NCI-H2171 (cell line): ENCODE data around the gene FOXS1.

Experiments
- DNase-seq: peaks from one replicate; lab custom pipeline; 2025; lab: John Stamatoyannopoulos, UW

FOXS1 gene

GRCh38 chr20:31861135-31861384 is 15.7 kb upstream of the FOXS1 start:
- no peak for DNase-seq

- DNase-seq: no peak
Measured at GRCh38 chr20:31860390-31861134, 15.2 kb upstream of the FOXS1 start.

DNA sequence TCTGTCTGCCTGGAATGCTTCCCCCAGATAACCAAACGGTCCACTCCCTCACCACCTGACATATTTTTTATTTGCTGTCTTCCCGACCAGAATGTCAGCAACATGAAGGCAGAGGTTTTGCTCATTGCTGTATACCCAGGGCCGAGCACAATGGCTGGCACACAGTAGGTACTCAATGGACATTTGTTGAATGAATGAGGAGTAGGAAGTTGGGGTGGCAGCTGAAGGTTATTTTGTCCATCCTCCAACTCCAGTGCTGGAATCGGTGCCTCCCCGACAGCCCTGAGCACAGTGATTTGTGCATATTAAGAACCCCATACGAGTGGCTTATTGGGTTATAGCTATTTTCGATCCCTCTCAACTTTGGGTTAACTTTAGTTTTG is 14.6 kb upstream of the FOXS1 start:
- no peak for DNase-seq

GRCh38 chr20:31859266-31859997 is 14.0 kb upstream of the FOXS1 start:
- DNase-seq: no peak

DNA sequence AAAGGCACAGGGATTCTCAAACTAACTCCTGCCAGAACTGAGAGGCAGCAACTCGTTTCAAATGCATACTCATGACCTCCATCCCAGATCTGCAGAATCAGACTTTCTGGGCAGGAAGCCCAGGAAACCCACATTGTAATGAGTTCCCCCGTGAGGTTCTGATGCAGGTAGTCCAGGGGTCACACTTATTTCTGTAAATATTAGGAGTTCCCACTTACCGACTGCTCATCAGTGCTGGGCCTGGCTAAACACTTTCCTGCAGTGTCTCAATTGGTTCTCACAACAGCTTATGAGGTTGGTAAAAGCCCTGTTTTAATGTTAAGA is 13.3 kb upstream of the FOXS1 start:
- DNase-seq: no peak

DNA sequence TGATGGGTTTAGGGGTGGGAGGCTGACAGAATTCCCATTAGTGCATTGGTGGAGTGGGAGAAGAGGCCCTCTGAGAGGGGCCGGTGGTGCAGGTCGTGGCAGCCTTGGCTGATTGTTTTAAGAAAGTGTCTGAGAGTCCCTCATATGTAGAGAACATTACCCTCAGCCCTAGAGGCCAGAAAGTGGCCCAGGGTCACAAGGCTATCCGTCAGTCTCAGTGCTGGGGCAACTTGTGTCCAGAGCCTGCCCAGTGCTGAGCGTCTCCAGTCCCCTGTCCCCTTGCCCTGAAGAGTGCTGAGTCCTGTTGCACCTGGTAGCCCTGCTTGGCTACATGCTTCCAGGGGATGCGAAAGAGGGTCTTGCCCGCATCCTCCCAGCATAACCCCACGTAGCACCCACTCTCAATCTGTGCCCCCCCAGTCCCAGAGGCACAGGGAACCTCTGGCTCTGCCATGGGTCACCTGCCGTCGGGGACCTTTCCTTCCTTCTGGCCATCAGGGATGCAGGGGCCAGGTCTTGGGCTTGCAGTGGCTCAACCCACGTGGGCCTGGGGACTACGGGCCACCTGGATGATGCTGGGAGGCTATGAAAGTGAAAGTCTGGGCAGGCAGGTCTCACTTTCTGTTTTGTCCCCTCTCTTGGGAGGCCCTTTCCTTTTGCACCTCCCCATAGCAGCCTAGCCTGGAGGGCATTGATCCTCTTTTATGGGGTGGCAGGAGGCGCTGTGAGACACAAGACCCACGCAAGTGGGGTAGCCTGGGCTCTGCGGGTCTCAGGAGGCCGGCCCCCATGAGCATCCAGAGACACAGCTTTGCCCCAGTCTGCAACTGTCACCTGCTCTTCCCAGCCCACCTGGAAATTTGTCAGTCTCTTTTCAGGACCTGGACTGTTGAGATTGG is 12.7 kb upstream of the FOXS1 start:
- DNase-seq: no peak

- no peak for DNase-seq
Measured at GRCh38 chr20:31856516-31856915, 11.1 kb upstream of the FOXS1 start.

DNA sequence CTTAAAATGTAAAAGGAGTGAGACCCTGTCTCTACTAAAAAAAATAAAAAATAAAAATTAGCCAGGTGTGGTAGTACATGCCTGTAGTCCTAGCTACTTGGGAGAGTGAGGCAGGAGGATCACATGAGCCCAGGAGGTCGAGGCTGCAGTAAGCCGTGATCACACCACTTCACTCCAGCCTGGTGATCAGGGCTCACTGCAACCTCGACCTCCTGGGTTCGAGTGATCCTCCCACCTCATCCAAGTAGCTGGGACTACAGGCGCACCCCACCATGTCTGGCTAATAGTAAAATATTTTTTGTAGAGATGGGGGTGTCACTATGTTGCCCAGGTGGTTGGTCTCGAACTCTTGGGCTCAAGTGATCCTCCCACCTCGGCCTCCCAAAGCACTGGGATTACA is 8.1 kb upstream of the FOXS1 start:
- no peak for DNase-seq

GRCh38 chr20:31851240-31851955 is 6.0 kb upstream of the FOXS1 start:
- no peak for DNase-seq

- peak; percentile 48 for DNase-seq
Measured at GRCh38 chr20:31849306-31849930, 4.0 kb upstream of the FOXS1 start.

GRCh38 chr20:31848088-31848999 is 2.9 kb upstream of the FOXS1 start:
- DNase-seq: no peak

DNA sequence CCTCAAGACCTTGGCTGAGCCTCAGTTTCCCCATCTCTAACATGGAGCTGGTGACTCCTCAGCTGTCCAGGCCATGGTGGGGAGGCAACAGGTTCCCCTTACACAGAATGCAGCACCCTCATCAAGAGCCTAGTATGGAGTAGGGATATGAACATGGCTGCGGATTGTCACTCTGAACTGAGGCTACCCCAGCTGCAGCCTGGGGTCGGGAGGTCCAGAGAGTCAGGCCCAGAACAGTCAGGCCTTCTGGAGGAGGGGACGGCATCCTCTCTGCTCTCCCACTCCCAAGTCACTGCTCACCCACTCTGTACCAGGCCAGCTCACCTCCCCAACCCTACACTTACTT is 1.4 kb upstream of the FOXS1 start:
- no peak for DNase-seq

- DNase-seq: no peak
Measured at GRCh38 chr20:31844737-31845299, 586 bp downstream of the FOXS1 start.

- no peak for DNase-seq
Measured at GRCh38 chr20:31843881-31844280, 1.5 kb downstream of the FOXS1 start.

DNA sequence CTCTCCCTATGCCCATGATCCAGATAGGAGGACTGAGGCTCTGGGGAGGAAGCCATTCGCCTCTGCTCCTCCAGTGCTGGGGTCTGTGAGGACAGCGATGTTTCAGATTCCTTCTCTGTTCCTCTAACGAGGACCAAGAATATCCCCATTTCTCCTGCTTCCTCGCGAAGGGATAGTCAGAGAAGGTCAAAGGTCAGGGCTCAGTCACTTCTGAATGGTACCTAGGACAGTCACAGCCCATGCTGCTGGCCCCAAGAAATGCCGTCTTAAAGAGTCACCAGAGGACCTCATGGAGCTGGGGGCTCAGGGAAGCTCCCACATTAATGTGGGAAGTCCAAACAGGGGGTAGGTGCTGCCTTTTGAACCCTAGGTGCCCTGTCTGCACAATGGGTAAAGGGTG is 2.1 kb downstream of the FOXS1 start:
- DNase-seq: no peak

DNA sequence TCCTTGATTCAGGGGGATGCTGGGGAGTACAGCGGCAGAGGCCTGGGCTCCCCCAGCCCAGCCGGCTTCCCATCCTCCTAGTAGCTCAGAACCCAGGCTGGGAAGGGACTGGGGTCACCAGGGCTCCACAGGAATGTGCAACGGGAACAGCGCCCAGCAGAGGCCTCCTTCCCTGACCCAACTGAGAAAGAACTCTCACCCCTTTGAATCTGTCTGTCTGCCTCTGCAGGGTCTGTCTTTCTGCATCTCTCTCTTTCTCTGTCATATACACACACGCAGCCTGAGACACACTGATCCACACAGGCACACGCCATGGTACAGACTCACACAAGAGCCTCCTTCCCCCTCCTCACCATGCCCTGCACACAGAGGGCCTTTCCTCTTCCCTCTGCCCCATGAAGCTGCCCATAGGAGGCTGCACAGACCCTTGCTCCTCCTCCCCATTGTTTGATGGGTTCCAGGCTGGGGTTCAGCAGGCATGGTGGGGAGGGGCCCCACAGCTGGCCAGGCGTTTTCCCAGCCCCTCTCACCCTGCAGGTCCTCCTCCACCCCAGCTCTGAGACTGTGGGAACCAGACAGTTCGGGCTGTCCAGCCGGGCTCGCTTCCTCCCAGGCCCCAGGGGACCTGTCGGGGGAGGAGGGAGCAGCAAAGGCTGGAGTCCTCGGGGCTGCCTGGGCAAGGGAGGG is 2.8 kb downstream of the FOXS1 start:
- DNase-seq: no peak

DNA sequence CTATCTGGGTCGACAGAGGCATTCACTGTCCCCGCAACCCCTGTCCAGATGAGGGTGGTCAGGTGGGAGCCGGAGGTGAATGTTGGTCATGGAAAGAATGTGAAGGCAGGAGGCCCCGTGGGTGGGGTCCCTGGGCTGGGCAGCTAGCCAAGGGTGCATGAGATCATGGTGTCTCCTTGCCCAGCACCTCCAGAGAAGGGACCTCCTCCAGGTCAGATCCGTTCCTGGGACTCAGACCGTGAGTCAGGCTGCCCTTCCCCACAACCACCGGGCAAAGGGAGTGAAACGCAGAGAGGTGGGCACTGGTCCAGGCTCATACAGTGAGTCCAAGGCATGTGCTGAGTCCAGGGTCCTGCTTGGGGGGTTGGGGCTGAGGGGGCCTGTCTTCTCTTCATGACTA is 3.5 kb downstream of the FOXS1 start:
- no peak for DNase-seq

DNA sequence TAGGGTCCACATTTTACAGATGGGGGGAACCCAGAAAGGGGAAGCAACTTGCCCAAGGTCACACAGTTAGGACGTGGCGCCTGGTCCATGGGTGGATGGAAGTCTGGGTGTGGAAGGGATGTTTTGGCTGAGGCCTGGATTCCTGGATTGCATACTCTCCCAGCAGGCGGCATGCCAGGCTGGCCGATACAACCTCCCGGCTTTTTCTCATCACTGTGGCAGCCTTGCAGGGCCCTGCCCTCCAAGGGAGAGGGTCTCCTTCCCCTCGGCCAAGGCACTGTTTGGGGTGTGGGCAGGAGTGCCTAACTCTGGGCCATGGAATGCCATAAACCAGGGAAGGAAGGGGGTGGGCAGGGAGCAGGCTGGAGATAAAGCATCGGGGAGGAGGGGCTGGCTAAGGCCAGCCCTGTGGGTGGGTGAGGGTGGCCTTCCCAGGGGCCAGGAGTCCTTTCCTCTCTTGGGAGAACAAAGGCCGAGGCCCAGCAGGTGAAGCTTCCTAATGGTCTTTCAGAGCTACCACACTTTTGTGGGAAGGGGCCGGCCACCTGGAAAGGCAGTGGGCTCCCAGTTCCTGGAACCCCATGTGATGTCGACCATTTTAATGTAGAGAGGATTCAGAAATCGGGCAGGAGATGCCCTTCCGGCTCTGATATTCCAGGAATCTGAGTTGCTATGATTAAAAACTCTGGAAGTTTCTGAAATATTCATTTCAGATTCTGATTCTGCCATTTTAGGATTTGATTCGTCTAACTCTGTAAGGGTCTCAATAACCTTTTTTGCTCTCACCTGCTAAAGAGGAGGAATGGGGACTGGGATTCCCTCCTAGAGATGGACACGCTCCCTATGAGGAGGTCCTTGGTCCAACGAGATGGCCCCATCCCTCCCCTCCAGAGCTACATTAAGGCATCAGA is 4.2 kb downstream of the FOXS1 start:
- no peak for DNase-seq
